GM10266 (cell line): ENCODE data around the gene NPEPL1.

ENCODE experiments used
- DNase-seq: peaks from one replicate; pipeline ENCODE4 v3.0.0; 2012; ENCODE audit errors: extremely low spot score
- TF ChIP-seq, protein P1 (sequence below): IDR thresholded peaks from 2 replicates; pipeline ENCODE4 v1.5.1; 2012; ENCODE audit warnings: mild to moderate bottlenecking, low read depth; ENCODE audit not compliant: control insufficient read depth, insufficient read depth; ENCODE audit errors: missing control alignments

Gene NPEPL1

DNA sequence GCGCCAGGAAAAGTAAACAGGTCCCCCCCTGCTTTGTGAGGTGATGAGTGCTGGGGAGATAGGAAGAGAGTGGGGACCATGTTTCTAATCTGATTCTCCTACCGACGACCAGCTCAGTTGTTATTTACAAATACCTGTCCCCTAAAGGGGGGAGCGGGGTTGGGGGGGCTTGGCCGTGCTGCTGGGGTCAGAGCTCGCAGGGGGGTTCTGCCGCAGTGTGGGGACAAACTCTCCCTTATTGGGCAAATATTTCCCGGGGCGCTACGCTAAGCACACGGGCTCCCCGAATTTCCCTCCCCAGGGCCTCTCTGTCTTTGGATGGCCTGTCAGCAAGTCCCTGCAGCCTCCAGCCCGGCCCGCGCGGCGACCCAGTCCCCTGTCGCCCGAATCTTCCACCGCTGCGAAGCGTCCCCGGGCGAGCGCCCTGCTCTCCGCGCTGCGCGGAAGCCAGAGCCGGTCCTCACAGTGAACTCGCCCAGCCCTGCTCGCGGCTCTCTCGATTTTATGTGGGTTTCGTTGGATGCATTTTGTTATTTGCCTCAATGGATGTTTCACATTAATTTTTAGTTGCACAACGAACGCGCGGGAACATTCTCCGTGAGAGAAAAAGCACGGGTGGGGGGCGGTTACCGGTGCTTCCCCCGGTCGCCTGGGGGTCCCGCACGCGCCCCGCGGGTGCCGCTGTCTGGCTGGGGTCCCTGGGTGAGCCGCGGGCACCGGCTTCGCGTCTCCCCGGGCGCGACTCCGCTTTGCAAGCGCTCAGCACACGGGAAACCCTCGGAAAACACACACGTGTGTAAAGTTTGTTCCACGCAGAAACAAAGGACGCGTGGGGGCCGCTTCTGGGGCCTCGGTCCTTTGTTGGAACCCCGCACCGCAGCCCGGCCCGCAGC, 43.1 kb upstream of the NPEPL1 start:
- DNase-seq = peak; percentile 45
- TF ChIP-seq, protein P1, sequence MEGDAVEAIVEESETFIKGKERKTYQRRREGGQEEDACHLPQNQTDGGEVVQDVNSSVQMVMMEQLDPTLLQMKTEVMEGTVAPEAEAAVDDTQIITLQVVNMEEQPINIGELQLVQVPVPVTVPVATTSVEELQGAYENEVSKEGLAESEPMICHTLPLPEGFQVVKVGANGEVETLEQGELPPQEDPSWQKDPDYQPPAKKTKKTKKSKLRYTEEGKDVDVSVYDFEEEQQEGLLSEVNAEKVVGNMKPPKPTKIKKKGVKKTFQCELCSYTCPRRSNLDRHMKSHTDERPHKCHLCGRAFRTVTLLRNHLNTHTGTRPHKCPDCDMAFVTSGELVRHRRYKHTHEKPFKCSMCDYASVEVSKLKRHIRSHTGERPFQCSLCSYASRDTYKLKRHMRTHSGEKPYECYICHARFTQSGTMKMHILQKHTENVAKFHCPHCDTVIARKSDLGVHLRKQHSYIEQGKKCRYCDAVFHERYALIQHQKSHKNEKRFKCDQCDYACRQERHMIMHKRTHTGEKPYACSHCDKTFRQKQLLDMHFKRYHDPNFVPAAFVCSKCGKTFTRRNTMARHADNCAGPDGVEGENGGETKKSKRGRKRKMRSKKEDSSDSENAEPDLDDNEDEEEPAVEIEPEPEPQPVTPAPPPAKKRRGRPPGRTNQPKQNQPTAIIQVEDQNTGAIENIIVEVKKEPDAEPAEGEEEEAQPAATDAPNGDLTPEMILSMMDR = no peak

DNA sequence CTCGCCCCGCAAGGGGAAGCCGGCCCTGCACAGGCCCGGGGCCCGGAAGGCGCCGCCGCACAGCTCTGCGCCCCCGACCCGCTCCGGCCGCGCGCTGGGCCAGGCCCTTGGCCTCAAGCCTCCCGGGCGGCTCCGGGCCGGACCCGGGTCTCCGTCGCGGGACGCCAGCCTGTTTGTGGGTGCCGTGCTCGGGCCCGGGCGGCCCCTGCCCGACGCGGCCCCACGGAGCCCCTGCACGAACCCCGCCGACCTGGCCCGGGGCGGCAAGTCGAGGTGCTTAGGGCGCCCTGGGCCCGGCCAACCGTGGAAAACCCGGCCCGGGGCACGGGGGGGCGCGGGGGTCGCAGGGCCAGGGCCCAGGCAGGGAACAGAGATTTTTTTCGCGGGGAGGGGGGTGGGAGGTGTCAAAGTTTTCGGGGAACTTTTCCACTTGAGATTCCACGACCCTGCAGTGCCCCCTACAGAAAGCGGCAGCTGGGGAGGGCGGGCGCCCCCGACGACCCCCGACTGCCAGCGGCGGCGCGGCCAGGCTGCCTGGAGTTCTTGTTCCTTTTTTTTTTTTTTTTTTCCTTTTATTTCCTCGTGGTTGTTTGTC, 42.3 kb upstream of the NPEPL1 start:
- DNase-seq = peak; percentile 78
- TF ChIP-seq, protein P1 = peak; percentile 43

DNA sequence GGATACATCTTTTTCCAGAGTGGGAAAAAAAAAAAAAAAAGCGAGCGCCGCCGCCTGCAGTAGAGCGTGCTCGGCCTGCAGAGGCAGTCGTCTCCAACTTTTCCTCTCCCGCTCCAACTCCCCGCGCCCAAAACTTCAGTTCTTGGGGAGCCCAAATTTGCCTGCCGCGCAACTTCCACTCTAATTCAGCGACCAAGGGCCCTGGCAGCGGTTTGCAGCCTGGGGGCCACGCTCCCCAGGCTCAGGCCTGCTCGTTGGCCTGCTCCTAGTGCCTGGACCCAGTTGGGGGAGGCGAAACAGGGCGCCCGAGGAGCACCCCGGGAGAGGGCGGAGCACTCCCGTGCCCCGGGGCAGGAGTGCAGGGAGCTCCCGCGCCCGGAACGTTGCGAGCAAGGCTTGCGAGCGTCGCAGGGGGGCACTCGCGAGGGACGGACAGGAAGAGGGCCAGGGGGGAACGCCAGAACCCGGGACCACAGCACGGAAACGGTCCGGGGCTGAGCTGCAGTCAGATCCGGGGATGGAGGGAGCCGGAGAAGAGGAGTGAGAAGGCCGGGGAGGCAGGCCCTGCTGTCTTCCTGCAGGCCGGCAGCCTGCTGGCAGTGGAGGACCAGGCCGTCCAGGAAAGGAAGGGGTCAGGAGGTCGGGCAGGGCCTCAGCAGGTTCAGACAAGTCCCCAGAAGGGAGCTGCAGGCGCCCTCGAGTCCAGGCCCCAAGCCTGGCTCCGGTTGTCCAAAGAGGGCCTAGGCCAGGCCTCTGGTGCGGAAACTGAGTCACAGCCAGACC, 41.6 kb upstream of the NPEPL1 start, which contains the start of gene STX16:
STX16 (plus strand) TSS at position 508 of the 783 bp plus-strand sequence. CDS start 724 bp downstream, outside the sequence.
- TF ChIP-seq, protein P1 = peak; percentile 26
- peak; percentile 95 for DNase-seq

DNA sequence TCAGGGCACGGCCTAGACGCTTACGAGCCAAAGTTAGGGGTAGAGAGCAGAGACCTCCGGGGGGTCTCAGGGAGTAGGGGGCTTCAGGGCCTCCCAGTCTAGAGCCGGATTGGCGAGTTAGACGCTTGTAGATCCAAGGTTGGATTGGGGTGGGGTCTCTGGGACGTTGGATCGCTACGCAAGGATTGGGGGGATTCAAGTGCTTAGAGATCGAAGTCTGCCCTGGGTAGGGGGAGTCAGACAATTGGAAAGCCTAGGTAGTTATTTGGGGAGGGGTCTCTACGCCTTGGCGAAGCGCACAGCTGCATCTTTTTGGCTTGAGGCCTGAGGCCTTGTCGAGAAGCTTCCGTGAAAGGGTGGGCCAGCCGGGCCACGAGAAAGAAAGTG, 41.0 kb upstream of the NPEPL1 start:
- no peak for DNase-seq
- TF ChIP-seq, protein P1 = no peak

DNA sequence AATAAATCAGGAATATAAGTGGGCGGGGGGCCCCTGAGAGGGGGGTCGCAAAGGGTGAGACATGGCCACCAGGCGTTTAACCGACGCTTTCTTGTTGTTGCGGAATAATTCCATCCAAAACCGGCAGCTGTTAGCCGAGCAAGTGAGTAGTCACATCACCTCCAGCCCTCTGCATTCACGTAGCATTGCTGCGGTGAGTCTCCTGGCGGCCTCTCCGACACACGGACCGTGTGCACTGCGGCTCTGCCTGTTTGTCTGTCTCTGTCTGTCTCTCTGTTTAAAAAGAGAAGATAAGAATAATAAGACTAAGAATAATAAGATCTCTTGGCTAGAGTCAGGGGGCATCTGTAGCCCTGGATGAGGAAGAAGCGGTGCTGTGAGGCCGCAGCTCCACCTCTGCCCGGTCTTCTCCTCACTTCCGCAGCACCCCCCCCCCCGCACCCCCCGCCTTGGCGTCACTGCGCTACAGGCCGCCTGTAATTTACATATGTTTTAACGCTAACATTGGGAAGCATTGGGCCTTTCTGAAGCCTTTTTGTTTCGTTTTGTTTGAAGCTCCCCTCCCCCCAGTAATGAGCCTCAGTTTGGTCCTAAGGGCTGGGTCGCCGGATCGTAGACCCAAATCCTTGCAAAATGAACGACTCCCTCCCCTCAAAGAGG, 40.5 kb upstream of the NPEPL1 start:
- DNase-seq = peak; percentile 86
- TF ChIP-seq, protein P1 = no peak

DNA sequence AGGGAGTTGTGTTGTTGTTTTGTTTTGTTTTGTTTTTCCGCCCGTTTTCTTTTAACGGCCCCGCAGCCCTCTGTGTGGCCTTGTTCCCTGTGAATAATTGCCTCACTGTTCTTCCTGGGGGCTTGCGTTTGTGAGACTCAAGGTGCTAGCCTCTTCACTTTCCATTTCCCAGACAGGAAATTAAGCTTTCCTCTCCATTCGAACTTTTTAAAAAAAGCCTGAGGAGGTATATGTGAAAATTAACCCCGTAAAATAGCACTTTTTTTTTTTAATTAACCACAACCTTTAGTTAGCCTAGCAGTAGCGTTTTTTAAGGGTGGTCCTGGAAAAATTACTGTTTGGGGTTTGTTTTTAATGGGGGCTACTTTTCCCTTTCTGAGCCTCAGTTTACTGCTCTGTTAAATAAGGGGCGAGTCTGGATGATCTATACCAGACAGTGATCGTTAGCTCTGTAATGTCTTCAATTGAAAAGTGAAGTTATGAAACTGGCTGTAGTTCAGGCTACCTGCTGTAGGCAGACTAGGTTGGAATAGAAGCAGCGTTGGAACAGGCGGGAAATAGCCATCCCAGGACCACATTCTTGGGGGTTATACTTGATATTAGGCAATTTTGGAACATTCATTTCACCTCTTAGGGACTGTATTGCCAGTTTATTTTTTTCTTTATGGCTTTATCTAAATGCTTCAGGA, 39.9 kb upstream of the NPEPL1 start:
- TF ChIP-seq, protein P1 = no peak
- no peak for DNase-seq
